WTC11 (cell line): ENCODE measurements around the gene GNAO1. TPM values are rescaled to one million over a fixed set of nuclear protein-coding genes. Genes with fewer than 3 reads are reported as not detected.

Source experiments
- ATAC-seq: fragments of 200-7000 bp; cut with Tn5 transposase; 2 replicates; pipeline ENCODE4 v1.10.0; 2021; ENCODE audit warnings: mild to moderate bottlenecking, moderate library complexity
- CTCF ChIA-PET: fragments of 300-600 bp; sonication (Branson Sonifier 250); formaldehyde crosslinking; loops from one replicate; lab custom pipeline; 2021; ENCODE audit warnings: antibody characterized with exemption; lab: Charles Lee
- POLR2A ChIA-PET: fragments of 350-600 bp; sonication (Branson Sonifier 250); formaldehyde crosslinking; loops from one replicate; lab custom pipeline; 2021; ENCODE audit warnings: antibody characterized with exemption; lab: Charles Lee
- DNase-seq: peaks from one replicate; pipeline ENCODE4 v3.0.0; 2021; ENCODE audit warnings: low spot score
- H3K27ac Mint-ChIP-seq: 2 replicates; pipeline ENCODE4 v1.8.0; 2021; ENCODE audit warnings: mixed read lengths
- H3K27me3 Mint-ChIP-seq: 2 replicates; pipeline ENCODE4 v1.8.0; 2021; ENCODE audit warnings: low read depth, mild to moderate bottlenecking, moderate library complexity, mixed read lengths
- H3K36me3 Mint-ChIP-seq: 2 replicates; pipeline ENCODE4 v1.8.0; 2021; ENCODE audit warnings: mixed read lengths
- H3K4me1 Mint-ChIP-seq: 2 replicates; pipeline ENCODE4 v1.8.0; 2022; ENCODE audit warnings: mixed read lengths
- H3K4me3 Mint-ChIP-seq: 2 replicates; pipeline ENCODE4 v1.8.0; 2021; ENCODE audit warnings: mild to moderate bottlenecking, moderate library complexity, mixed read lengths
- H3K9me3 Mint-ChIP-seq: 2 replicates; pipeline ENCODE4 v1.8.0; 2021; ENCODE audit warnings: mixed read lengths
- AFF4 ChIP-seq: sonication (generic); formaldehyde crosslinking; IDR thresholded peaks from 2 replicates; pipeline ENCODE4 v1.8.1; 2023; ENCODE audit warnings: mild to moderate bottlenecking, missing genetic modification reagents, borderline replicate concordance
- ARID4B ChIP-seq: sonication (generic); formaldehyde crosslinking; IDR thresholded peaks from 2 replicates; pipeline ENCODE4 v1.8.0; 2023; ENCODE audit warnings: missing genetic modification reagents, mild to moderate bottlenecking, borderline replicate concordance
- ATF1 ChIP-seq: sonication (generic); formaldehyde crosslinking; IDR thresholded peaks from 2 replicates; pipeline ENCODE4 v1.8.1; 2023; ENCODE audit warnings: mild to moderate bottlenecking, moderate library complexity, missing genetic modification reagents
- ATF2 ChIP-seq: sonication (generic); formaldehyde crosslinking; IDR thresholded peaks from 2 replicates; pipeline ENCODE4 v1.8.1; 2022; ENCODE audit warnings: low read depth, missing genetic modification reagents, borderline replicate concordance
- CBFB ChIP-seq: sonication (generic); formaldehyde crosslinking; IDR thresholded peaks from 2 replicates; pipeline ENCODE4 v1.8.1; 2022; ENCODE audit warnings: mild to moderate bottlenecking, low read depth, missing genetic modification reagents
- CREB1 ChIP-seq: sonication (generic); formaldehyde crosslinking; IDR thresholded peaks from 2 replicates; pipeline ENCODE4 v1.8.0; 2023; ENCODE audit warnings: mild to moderate bottlenecking, missing genetic modification reagents
- EMX1 ChIP-seq: fragments of 250-450 bp; sonication (Bioruptor Pico); IDR thresholded peaks from 2 replicates; pipeline ENCODE4 v1.8.0; 2021; ENCODE audit warnings: mild to moderate bottlenecking
- FOXP1 ChIP-seq: sonication (generic); formaldehyde crosslinking; IDR thresholded peaks from 2 replicates; pipeline ENCODE4 v1.8.0; 2022; ENCODE audit warnings: missing genetic modification reagents, mild to moderate bottlenecking, moderate library complexity, borderline replicate concordance
- GABPB1 ChIP-seq: sonication (generic); formaldehyde crosslinking; IDR thresholded peaks from 2 replicates; pipeline ENCODE4 v1.8.1; 2023; ENCODE audit warnings: mild to moderate bottlenecking, missing genetic modification reagents
- GRHL2 ChIP-seq: fragments of 250-450 bp; sonication (Bioruptor Pico); IDR thresholded peaks from 2 replicates; pipeline ENCODE4 v1.8.0; 2022; ENCODE audit warnings: mild to moderate bottlenecking, moderate library complexity; ENCODE audit not compliant: insufficient replicate concordance, severe bottlenecking
- HMGXB4 ChIP-seq: sonication (generic); formaldehyde crosslinking; IDR thresholded peaks from 2 replicates; pipeline ENCODE4 v1.8.1; 2023; ENCODE audit warnings: mild to moderate bottlenecking, moderate library complexity, missing genetic modification reagents
- KAT7 ChIP-seq: sonication (generic); formaldehyde crosslinking; IDR thresholded peaks from 2 replicates; pipeline ENCODE4 v1.8.1; 2023; ENCODE audit warnings: missing genetic modification reagents, mild to moderate bottlenecking, borderline replicate concordance
- MAX ChIP-seq: sonication (generic); formaldehyde crosslinking; IDR thresholded peaks from 2 replicates; pipeline ENCODE4 v1.8.0; 2022; ENCODE audit warnings: mild to moderate bottlenecking, missing genetic modification reagents
- NFATC4 ChIP-seq: fragments of 250-450 bp; sonication (Bioruptor Pico); IDR thresholded peaks from 2 replicates; pipeline ENCODE4 v1.9.0; 2021; ENCODE audit warnings: mild to moderate bottlenecking
- NFYB ChIP-seq: sonication (generic); formaldehyde crosslinking; conservative IDR thresholded peaks from 2 replicates; pipeline ENCODE4 v1.8.0; 2022; ENCODE audit warnings: low read depth, missing genetic modification reagents
- NR1H2 ChIP-seq: sonication (generic); formaldehyde crosslinking; IDR thresholded peaks from 2 replicates; pipeline ENCODE4 v1.9.0; 2021; ENCODE audit warnings: mild to moderate bottlenecking, moderate library complexity, missing genetic modification reagents
- PRRX2 ChIP-seq: fragments of 250-450 bp; sonication (Bioruptor Pico); IDR thresholded peaks from 2 replicates; pipeline ENCODE4 v1.8.0; 2021; ENCODE audit warnings: mild to moderate bottlenecking
- RELA ChIP-seq: sonication (generic); formaldehyde crosslinking; IDR thresholded peaks from 2 replicates; pipeline ENCODE4 v1.8.1; 2022; ENCODE audit warnings: missing genetic modification reagents, mild to moderate bottlenecking, borderline replicate concordance
- TEAD1 ChIP-seq: sonication (generic); formaldehyde crosslinking; IDR thresholded peaks from 2 replicates; pipeline ENCODE4 v1.8.0; 2022; ENCODE audit warnings: mild to moderate bottlenecking, missing genetic modification reagents
- ZBTB21 ChIP-seq: sonication (generic); formaldehyde crosslinking; IDR thresholded peaks from 2 replicates; pipeline ENCODE4 v1.8.1; 2023; ENCODE audit warnings: mild to moderate bottlenecking, missing genetic modification reagents, borderline replicate concordance
- ZBTB43 ChIP-seq: sonication (generic); formaldehyde crosslinking; IDR thresholded peaks from 2 replicates; pipeline ENCODE4 v1.8.1; 2023; ENCODE audit warnings: mild to moderate bottlenecking, missing genetic modification reagents
- ZNF138 ChIP-seq: sonication (generic); formaldehyde crosslinking; conservative IDR thresholded peaks from 2 replicates; pipeline ENCODE4 v1.8.1; 2022; ENCODE audit warnings: mild to moderate bottlenecking, moderate library complexity, missing genetic modification reagents
- total RNA-seq: library from RNA; stranded (reverse); gene quantifications from 3 replicates; pipeline ENCODE4 v1.2.3, GENCODE V29; 2021

GNAO1 gene
- total RNA-seq, 1 experiment from 2014 or later, result 30.6 TPM

GRCh38 chr16:56274369-56274768 is 83.1 kb downstream of the GNAO1 start:
- no peak for TF ChIP-seq ATF2
- no peak for TF ChIP-seq AFF4 (CRISPR knock-in tag)
- no peak for TF ChIP-seq NFYB (CRISPR knock-in tag)
- TF ChIP-seq RELA (CRISPR knock-in tag), result no peak
- no peak for TF ChIP-seq MAX (CRISPR knock-in tag)
- TF ChIP-seq EMX1 (CRISPR knock-in tag), result no peak
- TF ChIP-seq ARID4B, result no peak
- no peak for TF ChIP-seq NR1H2 (CRISPR knock-in tag)
- TF ChIP-seq GRHL2 (CRISPR knock-in tag), result no peak
- TF ChIP-seq NFATC4 (CRISPR knock-in tag), result no peak
- TF ChIP-seq ZBTB43 (CRISPR knock-in tag), result no peak
- no peak for TF ChIP-seq KAT7
- TF ChIP-seq, all 79 proteins: peak for 0
- H3K27me3 Mint-ChIP-seq, result no peaks in the 10 kb centered on the region; the same call in 1 of the 2 replicates
- peaks cover 25% of the 10 kb centered on the region for H3K36me3 Mint-ChIP-seq
- H3K4me3 Mint-ChIP-seq, result no peak overlapping the region
- H3K9me3 Mint-ChIP-seq, result peaks cover 27% of the 10 kb centered on the region
- CTCF ChIA-PET, result interaction anchor here (1.5 kb wide), 1 partner anchor 44 kb away, joined by 3 read pairs; no protein-coding TSS in a partner anchor
- DNase-seq (no peak), ATAC-seq (no peak)
- POLR2A ChIA-PET, result no interaction called here
- H3K27ac Mint-ChIP-seq, result no peak overlapping the region
- peaks cover 46% of the 10 kb centered on the region for H3K4me1 Mint-ChIP-seq

GRCh38 chr16:56275076-56275475 is 83.8 kb downstream of the GNAO1 start:
- peaks cover 32% of the 10 kb centered on the region for H3K36me3 Mint-ChIP-seq
- H3K4me3 Mint-ChIP-seq, result no peak overlapping the region
- DNase-seq (no peak), ATAC-seq (no peak)
- H3K9me3 Mint-ChIP-seq, result peaks cover 27% of the 10 kb centered on the region
- ChIA-PET POLR2A (no interaction called here), CTCF (interaction anchor here (1.5 kb wide), 1 partner anchor 43 kb away, joined by 3 read pairs; no protein-coding TSS in a partner anchor)
- H3K4me1 Mint-ChIP-seq, result peaks cover 46% of the 10 kb centered on the region
- no peaks in the 10 kb centered on the region for H3K27me3 Mint-ChIP-seq
- H3K27ac Mint-ChIP-seq, result no peak overlapping the region
- TF ChIP-seq CREB1 (no peak), GRHL2 (CRISPR knock-in tag) (no peak), HMGXB4 (CRISPR knock-in tag) (no peak), ATF1 (CRISPR knock-in tag) (no peak), TEAD1 (no peak), PRRX2 (CRISPR knock-in tag) (no peak), GABPB1 (CRISPR knock-in tag) (no peak), CBFB (CRISPR knock-in tag) (no peak), ZNF138 (CRISPR knock-in tag) (no peak), ZBTB21 (CRISPR knock-in tag) (no peak), FOXP1 (no peak)
